ENCODE results near the gene UNC5B.

The UNC5B gene

DNA sequence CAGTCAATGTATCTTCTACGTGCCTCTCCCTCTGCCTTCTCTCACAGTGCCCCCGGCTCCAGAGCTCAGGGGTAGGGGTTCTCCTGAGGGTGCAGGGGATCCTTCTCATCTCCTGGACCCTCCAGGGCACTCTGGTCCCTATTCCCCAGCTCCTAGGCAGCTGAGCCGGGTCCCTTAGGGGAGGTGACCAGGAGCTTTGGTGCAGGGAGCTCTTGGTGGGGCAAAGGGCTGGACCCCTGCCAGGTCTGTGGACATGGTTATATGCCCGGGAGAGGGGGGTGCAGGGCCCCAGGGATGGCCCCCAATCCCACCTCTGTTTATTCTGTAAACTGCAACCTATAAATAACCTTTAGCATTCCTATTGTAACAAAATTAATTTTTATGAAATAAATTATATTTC, 90.1 kb downstream of the UNC5B start:
- Mint-ChIP-seq H3K27ac (no peak overlapping the region), H3K9me3 (no peaks in the 10 kb centered on the region), H3K4me3 (no peak overlapping the region), H3K4me1 (peaks cover 12% of the 10 kb centered on the region), H3K36me3 (ENCODE audit: low read depth) (peaks cover 29% of the 10 kb centered on the region), H3K27me3 (ENCODE audit: low read depth, poor library complexity) (peaks cover 2% of the 10 kb centered on the region)
- TF ChIP-seq, protein P1, sequence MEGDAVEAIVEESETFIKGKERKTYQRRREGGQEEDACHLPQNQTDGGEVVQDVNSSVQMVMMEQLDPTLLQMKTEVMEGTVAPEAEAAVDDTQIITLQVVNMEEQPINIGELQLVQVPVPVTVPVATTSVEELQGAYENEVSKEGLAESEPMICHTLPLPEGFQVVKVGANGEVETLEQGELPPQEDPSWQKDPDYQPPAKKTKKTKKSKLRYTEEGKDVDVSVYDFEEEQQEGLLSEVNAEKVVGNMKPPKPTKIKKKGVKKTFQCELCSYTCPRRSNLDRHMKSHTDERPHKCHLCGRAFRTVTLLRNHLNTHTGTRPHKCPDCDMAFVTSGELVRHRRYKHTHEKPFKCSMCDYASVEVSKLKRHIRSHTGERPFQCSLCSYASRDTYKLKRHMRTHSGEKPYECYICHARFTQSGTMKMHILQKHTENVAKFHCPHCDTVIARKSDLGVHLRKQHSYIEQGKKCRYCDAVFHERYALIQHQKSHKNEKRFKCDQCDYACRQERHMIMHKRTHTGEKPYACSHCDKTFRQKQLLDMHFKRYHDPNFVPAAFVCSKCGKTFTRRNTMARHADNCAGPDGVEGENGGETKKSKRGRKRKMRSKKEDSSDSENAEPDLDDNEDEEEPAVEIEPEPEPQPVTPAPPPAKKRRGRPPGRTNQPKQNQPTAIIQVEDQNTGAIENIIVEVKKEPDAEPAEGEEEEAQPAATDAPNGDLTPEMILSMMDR (IDR thresholded peaks at IDR 0.05) = no peak
- DNase-seq = no peak

DNA sequence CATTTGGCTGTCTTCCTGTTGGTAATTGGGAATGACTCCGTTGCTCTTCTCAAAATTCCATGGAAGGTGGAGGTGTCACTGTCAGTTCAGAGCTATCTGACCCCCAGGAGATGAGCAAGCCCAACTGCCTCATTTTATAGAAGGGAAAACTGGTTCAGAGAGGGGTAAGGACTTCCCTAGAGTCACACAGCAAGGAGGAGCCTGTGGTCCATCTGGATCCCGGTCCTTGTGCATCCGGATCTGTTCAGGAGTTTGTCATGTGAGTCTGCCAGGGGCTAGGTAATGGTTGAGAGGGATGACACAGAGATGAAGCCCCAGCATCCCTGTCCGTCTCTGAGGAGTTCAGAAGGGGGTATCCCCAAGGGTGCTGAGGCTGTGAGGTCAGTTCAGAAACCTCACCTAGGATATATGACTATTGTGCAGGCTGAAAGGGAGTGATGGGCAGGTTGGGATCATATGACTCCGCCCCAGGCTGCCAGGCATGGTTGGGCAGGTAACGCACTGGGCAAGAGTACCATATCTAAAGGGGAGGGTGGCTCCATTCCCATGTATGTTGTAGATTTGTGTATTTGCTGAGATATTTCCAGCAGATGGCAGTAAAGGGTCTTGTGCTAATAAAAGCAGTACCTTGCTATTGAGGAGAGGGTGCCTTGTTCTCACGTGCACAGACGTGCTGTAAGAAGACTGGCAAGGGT, 90.7 kb downstream of the UNC5B start:
- Mint-ChIP-seq H3K36me3 (ENCODE audit: low read depth) (peaks cover 23% of the 10 kb centered on the region), H3K27me3 (ENCODE audit: low read depth, poor library complexity) (peaks cover 2% of the 10 kb centered on the region), H3K4me3 (no peak overlapping the region), H3K27ac (no peak overlapping the region), H3K9me3 (no peaks in the 10 kb centered on the region), H3K4me1 (peaks cover 12% of the 10 kb centered on the region)
- DNase-seq = no peak
- TF ChIP-seq, protein P1 (IDR thresholded peaks at IDR 0.05) = peak; percentile 47

DNA sequence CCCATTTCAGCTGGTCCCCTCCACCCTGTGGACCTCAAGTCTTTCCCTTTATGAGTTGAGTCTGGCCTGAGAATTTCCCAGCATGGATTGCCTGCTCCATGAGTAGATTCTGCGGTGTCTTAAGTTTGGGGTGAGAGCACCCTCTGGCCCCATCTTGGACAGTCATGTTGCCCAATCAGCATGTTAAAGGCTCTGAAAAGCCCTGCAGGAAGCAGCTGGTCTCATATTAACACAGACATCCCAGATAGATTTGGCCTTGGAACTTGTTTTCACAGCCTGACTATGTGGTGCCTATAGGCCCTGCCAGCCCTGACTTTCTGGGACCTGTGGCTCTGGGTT, 91.2 kb downstream of the UNC5B start:
- Mint-ChIP-seq H3K27ac (no peak overlapping the region), H3K4me1 (peaks cover 12% of the 10 kb centered on the region), H3K27me3 (ENCODE audit: low read depth, poor library complexity) (peaks cover 2% of the 10 kb centered on the region), H3K4me3 (no peak overlapping the region), H3K9me3 (no peaks in the 10 kb centered on the region), H3K36me3 (ENCODE audit: low read depth) (peaks cover 19% of the 10 kb centered on the region)
- no peak for DNase-seq
- TF ChIP-seq, protein P1 (IDR thresholded peaks at IDR 0.05) = no peak

DNA sequence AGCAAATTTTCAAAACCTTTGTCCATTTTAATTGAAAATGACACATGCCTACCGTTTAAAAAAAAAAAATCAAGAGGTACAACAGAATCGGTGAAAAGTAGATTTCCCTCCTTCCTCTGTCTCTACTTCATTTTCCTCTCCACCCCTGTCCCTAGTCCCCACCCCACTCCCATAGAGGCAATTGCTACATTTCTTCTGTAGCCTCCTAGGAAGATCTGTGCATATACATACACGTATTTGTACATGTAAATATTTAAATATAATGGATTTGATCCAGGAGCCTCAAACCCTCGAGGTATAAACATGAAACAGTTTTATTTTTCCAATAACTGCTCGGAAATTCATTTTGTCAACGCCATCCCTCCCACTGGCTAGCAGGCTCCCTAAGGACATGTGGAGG, 92.5 kb downstream of the UNC5B start:
- Mint-ChIP-seq H3K36me3 (ENCODE audit: low read depth) (peaks cover 9% of the 10 kb centered on the region), H3K9me3 (no peaks in the 10 kb centered on the region), H3K27me3 (ENCODE audit: low read depth, poor library complexity) (peaks cover 10% of the 10 kb centered on the region), H3K4me1 (peaks cover 18% of the 10 kb centered on the region), H3K4me3 (no peak overlapping the region), H3K27ac (no peak overlapping the region)
- TF ChIP-seq, protein P1 (IDR thresholded peaks at IDR 0.05) = no peak
- DNase-seq = no peak

DNA sequence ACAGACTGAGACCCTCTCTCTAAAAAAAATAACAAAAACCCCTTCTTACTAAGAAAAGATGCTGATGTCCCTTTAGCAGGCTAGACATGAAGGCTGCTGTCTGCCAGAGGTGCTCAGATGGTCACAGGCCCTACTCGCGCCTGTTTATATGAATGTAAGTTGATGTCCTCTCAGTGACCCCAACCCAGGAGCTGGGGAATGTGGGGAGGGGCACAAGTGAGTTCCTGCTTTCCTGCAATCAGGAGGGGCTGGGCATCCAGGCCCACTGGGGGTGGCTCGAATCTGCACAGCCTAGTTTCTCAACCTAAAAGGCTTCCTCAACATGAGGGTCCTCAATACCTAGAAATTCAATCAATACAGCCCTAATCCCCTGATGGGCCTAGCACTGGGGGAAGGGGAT, 94.6 kb downstream of the UNC5B start:
- H3K4me1 Mint-ChIP-seq = peaks cover 28% of the 10 kb centered on the region
- H3K9me3 Mint-ChIP-seq = no peaks in the 10 kb centered on the region
- TF ChIP-seq, protein P1 (IDR thresholded peaks at IDR 0.05) = no peak
- peak overlapping the region; percentile 45 for H3K27ac Mint-ChIP-seq
- H3K4me3 Mint-ChIP-seq = no peak overlapping the region
- H3K27me3 Mint-ChIP-seq (ENCODE audit: low read depth, poor library complexity) = peaks cover 16% of the 10 kb centered on the region
- H3K36me3 Mint-ChIP-seq (ENCODE audit: low read depth) = peaks cover 4% of the 10 kb centered on the region
- no peak for DNase-seq

DNA sequence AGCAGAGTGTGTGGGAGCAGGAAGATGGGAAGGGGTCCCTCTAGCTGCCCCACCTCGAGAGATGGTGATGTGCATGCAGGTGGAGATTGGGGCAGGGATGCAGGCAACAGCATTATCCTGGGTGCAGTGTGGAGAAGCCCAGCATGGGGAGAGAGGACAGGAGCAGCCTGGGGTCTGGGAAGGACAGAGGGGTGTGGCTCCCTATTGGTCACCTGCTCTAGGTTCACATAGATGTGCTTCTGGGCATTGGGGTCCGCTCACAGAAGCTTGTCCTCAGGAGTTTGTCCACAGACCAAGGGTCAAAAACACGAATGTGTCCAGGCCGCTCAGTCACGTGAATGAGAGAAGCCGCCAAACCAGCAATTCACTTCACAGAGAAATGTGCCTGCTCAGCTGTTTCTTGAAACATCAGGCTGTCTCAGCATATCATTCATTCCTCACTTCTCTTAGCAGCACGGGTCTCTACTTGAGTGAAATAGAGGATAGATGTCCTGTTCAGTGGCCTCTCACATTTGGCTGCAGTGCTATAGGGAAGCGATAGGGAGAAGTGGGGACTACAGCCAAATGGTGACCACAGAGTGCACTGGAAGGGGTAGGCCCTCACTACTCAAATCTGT, 95.2 kb downstream of the UNC5B start:
- TF ChIP-seq, protein P1 (IDR thresholded peaks at IDR 0.05) = no peak
- no peak for DNase-seq
- Mint-ChIP-seq H3K27me3 (ENCODE audit: low read depth, poor library complexity) (peaks cover 18% of the 10 kb centered on the region), H3K9me3 (no peaks in the 10 kb centered on the region), H3K27ac (no peak overlapping the region), H3K36me3 (ENCODE audit: low read depth) (no peaks in the 10 kb centered on the region), H3K4me3 (no peak overlapping the region), H3K4me1 (peaks cover 28% of the 10 kb centered on the region)

All from nephron progenitor cell (in vitro differentiated cells).